ENCODE measurements around the gene SMIM44. TPM values are rescaled to one million over a fixed set of nuclear protein-coding genes. Genes with fewer than 3 reads are reported as not detected.

SMIM44 gene
- total and polyA plus RNA-seq, 2 donors: not detected

- DNase-seq (ENCODE audit: low read depth in 6 of 9, low spot score in 9 of 9): no peak
- peaks cover 0 to 7% of the 10 kb centered on the region in 2 donors for H3K27me3 ChIP-seq (ENCODE audit: control insufficient read depth in 2 of 2, insufficient read depth in 1 of 2, low read length in 1 of 2)
- peaks cover 0 to 14% of the 10 kb centered on the region in 2 donors for H3K9me3 ChIP-seq (ENCODE audit: control insufficient read depth in 2 of 2, insufficient read depth in 1 of 2, low read length in 1 of 2)
- H3K4me3 ChIP-seq (ENCODE audit: low read length in 2 of 2): no peak overlapping the region
- 94% methylated on average over 4 of the region's 4 CpGs for WGBS
- no peaks in the 10 kb centered on the region for H3K36me3 ChIP-seq (ENCODE audit: control insufficient read depth in 2 of 2, insufficient read depth in 2 of 2, low read length in 1 of 2)
- no peak overlapping the region for H3K27ac ChIP-seq (ENCODE audit: low read depth in 1 of 2, low read length in 1 of 2)
- H3K4me1 ChIP-seq (ENCODE audit: control insufficient read depth in 2 of 2, insufficient read depth in 2 of 2, low read length in 2 of 2): peaks cover 3 to 20% of the 10 kb centered on the region in 2 donors
Measured at GRCh38 chr19:3475449-3475848, 7.8 kb downstream of the SMIM44 start.

GRCh38 chr19:3474614-3475013 lies 8.6 kb downstream of the SMIM44 start:
- WGBS: 94% methylated on average over 2 of the region's 2 CpGs

GRCh38 chr19:3474010-3474409 lies 9.2 kb downstream of the SMIM44 start:
- no peak for DNase-seq (ENCODE audit: low read depth in 6 of 9, low spot score in 9 of 9)
- no peaks in the 10 kb centered on the region for H3K36me3 ChIP-seq (ENCODE audit: control insufficient read depth in 2 of 2, insufficient read depth in 2 of 2, low read length in 1 of 2)
- H3K4me3 ChIP-seq (ENCODE audit: low read length in 2 of 2): no peak overlapping the region
- H3K27me3 ChIP-seq (ENCODE audit: control insufficient read depth in 2 of 2, insufficient read depth in 1 of 2, low read length in 1 of 2): peaks cover 0 to 6% of the 10 kb centered on the region in 2 donors
- H3K4me1 ChIP-seq (ENCODE audit: control insufficient read depth in 2 of 2, insufficient read depth in 2 of 2, low read length in 2 of 2): peaks cover 3 to 11% of the 10 kb centered on the region in 2 donors
- H3K27ac ChIP-seq (ENCODE audit: low read depth in 1 of 2, low read length in 1 of 2): no peak overlapping the region
- H3K9me3 ChIP-seq (ENCODE audit: control insufficient read depth in 2 of 2, insufficient read depth in 1 of 2, low read length in 1 of 2): peaks cover 0 to 4% of the 10 kb centered on the region in 2 donors
- 97% methylated on average over 8 of the region's 8 CpGs for WGBS

More at GRCh38 chr19:3474614-3475013, 8.6 kb downstream of the SMIM44 start:
- Histone ChIP-seq H3K4me3 (ENCODE audit: low read length in 2 of 2) (no peak overlapping the region), H3K36me3 (ENCODE audit: control insufficient read depth in 2 of 2, insufficient read depth in 2 of 2, low read length in 1 of 2) (no peaks in the 10 kb centered on the region), H3K9me3 (ENCODE audit: control insufficient read depth in 2 of 2, insufficient read depth in 1 of 2, low read length in 1 of 2) (peaks cover 0 to 8% of the 10 kb centered on the region in 2 donors), H3K27ac (ENCODE audit: low read depth in 1 of 2, low read length in 1 of 2) (no peak overlapping the region), H3K4me1 (ENCODE audit: control insufficient read depth in 2 of 2, insufficient read depth in 2 of 2, low read length in 2 of 2) (peaks cover 3 to 16% of the 10 kb centered on the region in 2 donors), H3K27me3 (ENCODE audit: control insufficient read depth in 2 of 2, insufficient read depth in 1 of 2, low read length in 1 of 2) (peaks cover 0 to 5% of the 10 kb centered on the region in 2 donors)
- DNase-seq (ENCODE audit: low read depth in 6 of 9, low spot score in 9 of 9): no peak

- no peak for DNase-seq (ENCODE audit: low read depth in 6 of 9, low spot score in 9 of 9)
- WGBS: 51% methylated on average over 24 of the region's 24 CpGs
- Histone ChIP-seq H3K27me3 (ENCODE audit: control insufficient read depth in 2 of 2, insufficient read depth in 1 of 2, low read length in 1 of 2) (peaks cover 0 to 4% of the 10 kb centered on the region in 2 donors), H3K4me3 (ENCODE audit: low read length in 2 of 2) (no peak overlapping the region), H3K36me3 (ENCODE audit: control insufficient read depth in 2 of 2, insufficient read depth in 2 of 2, low read length in 1 of 2) (no peaks in the 10 kb centered on the region), H3K27ac (ENCODE audit: low read depth in 1 of 2, low read length in 1 of 2) (no peak overlapping the region), H3K9me3 (ENCODE audit: control insufficient read depth in 2 of 2, insufficient read depth in 1 of 2, low read length in 1 of 2) (peaks cover 2 to 12% of the 10 kb centered on the region in 2 donors), H3K4me1 (ENCODE audit: control insufficient read depth in 2 of 2, insufficient read depth in 2 of 2, low read length in 2 of 2) (no peaks in the 10 kb centered on the region)
Measured at GRCh38 chr19:3471954-3472655, 11.1 kb downstream of the SMIM44 start.

GRCh38 chr19:3470500-3471128 lies 12.6 kb downstream of the SMIM44 start:
- WGBS: 86% methylated on average over 11 of the region's 11 CpGs

GRCh38 chr19:3469638-3470499 lies 13.4 kb downstream of the SMIM44 start:
- Histone ChIP-seq H3K27ac (ENCODE audit: low read depth in 1 of 2, low read length in 1 of 2) (no peak overlapping the region), H3K4me1 (ENCODE audit: control insufficient read depth in 2 of 2, insufficient read depth in 2 of 2, low read length in 2 of 2) (no peaks in the 10 kb centered on the region), H3K36me3 (ENCODE audit: control insufficient read depth in 2 of 2, insufficient read depth in 2 of 2, low read length in 1 of 2) (no peaks in the 10 kb centered on the region), H3K4me3 (ENCODE audit: low read length in 2 of 2) (no peak overlapping the region), H3K27me3 (ENCODE audit: control insufficient read depth in 2 of 2, insufficient read depth in 1 of 2, low read length in 1 of 2) (peaks cover 0 to 22% of the 10 kb centered on the region in 2 donors), H3K9me3 (ENCODE audit: control insufficient read depth in 2 of 2, insufficient read depth in 1 of 2, low read length in 1 of 2) (peaks cover 2 to 12% of the 10 kb centered on the region in 2 donors)
- WGBS: 75% methylated on average over 14 of the region's 14 CpGs
- no peak for DNase-seq (ENCODE audit: low read depth in 6 of 9, low spot score in 9 of 9)

More at GRCh38 chr19:3470500-3471128, 12.6 kb downstream of the SMIM44 start:
- Histone ChIP-seq H3K36me3 (ENCODE audit: control insufficient read depth in 2 of 2, insufficient read depth in 2 of 2, low read length in 1 of 2) (no peaks in the 10 kb centered on the region), H3K27me3 (ENCODE audit: control insufficient read depth in 2 of 2, insufficient read depth in 1 of 2, low read length in 1 of 2) (peaks cover 0 to 15% of the 10 kb centered on the region in 2 donors), H3K4me3 (ENCODE audit: low read length in 2 of 2) (no peak overlapping the region), H3K4me1 (ENCODE audit: control insufficient read depth in 2 of 2, insufficient read depth in 2 of 2, low read length in 2 of 2) (no peaks in the 10 kb centered on the region), H3K27ac (ENCODE audit: low read depth in 1 of 2, low read length in 1 of 2) (no peak overlapping the region), H3K9me3 (ENCODE audit: control insufficient read depth in 2 of 2, insufficient read depth in 1 of 2, low read length in 1 of 2) (peaks cover 2 to 12% of the 10 kb centered on the region in 2 donors)
- DNase-seq (ENCODE audit: low read depth in 6 of 9, low spot score in 9 of 9): no peak

- Histone ChIP-seq H3K27ac (ENCODE audit: low read depth in 1 of 2, low read length in 1 of 2) (no peak overlapping the region), H3K4me3 (ENCODE audit: low read length in 2 of 2) (no peak overlapping the region), H3K36me3 (ENCODE audit: control insufficient read depth in 2 of 2, insufficient read depth in 2 of 2, low read length in 1 of 2) (peaks cover 0 to 9% of the 10 kb centered on the region in 2 donors), H3K9me3 (ENCODE audit: control insufficient read depth in 2 of 2, insufficient read depth in 1 of 2, low read length in 1 of 2) (peaks cover 2 to 12% of the 10 kb centered on the region in 2 donors), H3K4me1 (ENCODE audit: control insufficient read depth in 2 of 2, insufficient read depth in 2 of 2, low read length in 2 of 2) (peaks cover 0 to 3% of the 10 kb centered on the region in 2 donors), H3K27me3 (ENCODE audit: control insufficient read depth in 2 of 2, insufficient read depth in 1 of 2, low read length in 1 of 2) (peaks cover 0 to 39% of the 10 kb centered on the region in 2 donors)
- no peak for DNase-seq (ENCODE audit: low read depth in 6 of 9, low spot score in 9 of 9)
- 97% methylated on average over 3 of the region's 3 CpGs for WGBS
Measured at GRCh38 chr19:3468211-3468610, 15.0 kb downstream of the SMIM44 start.

GRCh38 chr19:3467437-3468198 lies 15.6 kb downstream of the SMIM44 start:
- H3K4me3 ChIP-seq (ENCODE audit: low read length in 2 of 2): no peak overlapping the region
- peaks cover 0 to 3% of the 10 kb centered on the region in 2 donors for H3K4me1 ChIP-seq (ENCODE audit: control insufficient read depth in 2 of 2, insufficient read depth in 2 of 2, low read length in 2 of 2)
- no peak for DNase-seq (ENCODE audit: low read depth in 6 of 9, low spot score in 9 of 9)
- 96% methylated on average over 10 of the region's 10 CpGs for WGBS
- H3K27ac ChIP-seq (ENCODE audit: low read depth in 1 of 2, low read length in 1 of 2): no peak overlapping the region
- peaks cover 0 to 10% of the 10 kb centered on the region in 2 donors for H3K36me3 ChIP-seq (ENCODE audit: control insufficient read depth in 2 of 2, insufficient read depth in 2 of 2, low read length in 1 of 2)
- peaks cover 2 to 12% of the 10 kb centered on the region in 2 donors for H3K9me3 ChIP-seq (ENCODE audit: control insufficient read depth in 2 of 2, insufficient read depth in 1 of 2, low read length in 1 of 2)
- H3K27me3 ChIP-seq (ENCODE audit: control insufficient read depth in 2 of 2, insufficient read depth in 1 of 2, low read length in 1 of 2): peaks cover 0 to 45% of the 10 kb centered on the region in 2 donors
